RWPE2 (cell line): ENCODE results near the gene IRGQ.

Source experiments
- ATAC-seq: fragments of 200-7000 bp; cut with Tn5 transposase; 3 replicates; pipeline ENCODE4 v1.9.1; 2021; ENCODE audit warnings: low read depth
- DNase-seq: peaks from one replicate; pipeline ENCODE4 v3.0.0-alpha.2; 2020; ENCODE audit warnings: low spot score
- H3K27ac ChIP-seq: fragments of 450-650 bp; 2 replicates; pipeline ENCODE4 v1.5.1; 2017; ENCODE audit warnings: mild to moderate bottlenecking; ENCODE audit not compliant: poor library complexity, severe bottlenecking
- H3K27me3 ChIP-seq: fragments of 250-450 bp; sonication (Bioruptor Pico); 2 replicates; pipeline ENCODE4 v1.5.1; 2021; ENCODE audit warnings: mild to moderate bottlenecking, moderate library complexity; ENCODE audit not compliant: insufficient read depth, poor library complexity, severe bottlenecking
- H3K36me3 ChIP-seq: fragments of 250-450 bp; sonication (Bioruptor Pico); 2 replicates; pipeline ENCODE4 v1.5.1; 2020; ENCODE audit warnings: low read depth, mild to moderate bottlenecking, moderate library complexity
- H3K4me1 ChIP-seq: fragments of 250-450 bp; sonication (Bioruptor Pico); 2 replicates; pipeline ENCODE4 v1.5.1; 2021; ENCODE audit warnings: mild to moderate bottlenecking, moderate library complexity; ENCODE audit not compliant: insufficient read depth, poor library complexity, severe bottlenecking
- H3K4me3 ChIP-seq: fragments of 250-450 bp; sonication (Bioruptor Pico); 2 replicates; pipeline ENCODE4 v1.5.1; 2021; ENCODE audit warnings: mild to moderate bottlenecking, moderate library complexity; ENCODE audit not compliant: severe bottlenecking
- H3K9me3 ChIP-seq: fragments of 250-450 bp; sonication (Bioruptor Pico); 2 replicates; pipeline ENCODE4 v1.5.1; 2021; ENCODE audit warnings: mild to moderate bottlenecking, moderate library complexity; ENCODE audit not compliant: severe bottlenecking
- TF ChIP-seq, protein P1 (sequence below): fragments of 450-650 bp; IDR thresholded peaks from one replicate; pipeline ENCODE4 v1.5.1; 2017; ENCODE audit warnings: mild to moderate bottlenecking, moderate library complexity; ENCODE audit not compliant: poor library complexity, severe bottlenecking

Gene IRGQ

DNA sequence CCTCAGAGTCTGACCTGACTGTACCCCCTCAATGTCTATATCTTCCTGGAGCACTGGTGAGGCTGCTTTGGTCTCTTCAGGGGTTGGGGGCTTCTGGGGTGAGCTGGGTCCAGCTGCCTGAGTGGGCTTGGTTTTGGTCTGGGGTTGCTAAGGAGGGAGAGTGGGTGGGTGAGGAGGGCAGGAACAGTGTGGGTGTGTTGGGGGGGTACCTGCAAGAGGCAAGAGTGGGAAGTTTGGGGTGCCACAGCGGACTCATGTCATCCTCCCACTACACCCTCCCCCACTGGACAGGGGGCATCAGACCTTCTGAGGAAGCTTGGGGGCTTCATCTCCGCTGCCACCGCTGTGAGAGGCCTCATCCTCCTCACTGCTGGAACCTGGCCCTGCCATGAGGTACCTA is 49.4 kb downstream of the IRGQ start:
- Histone ChIP-seq H3K4me3 (no peak overlapping the region), H3K4me1 (no peaks in the 10 kb centered on the region), H3K9me3 (no peaks in the 10 kb centered on the region), H3K27ac (no peak overlapping the region), H3K27me3 (no peaks in the 10 kb centered on the region), H3K36me3 (peaks cover 35% of the 10 kb centered on the region)
- DNase-seq (no peak), ATAC-seq (no peak)
- TF ChIP-seq, protein P1, sequence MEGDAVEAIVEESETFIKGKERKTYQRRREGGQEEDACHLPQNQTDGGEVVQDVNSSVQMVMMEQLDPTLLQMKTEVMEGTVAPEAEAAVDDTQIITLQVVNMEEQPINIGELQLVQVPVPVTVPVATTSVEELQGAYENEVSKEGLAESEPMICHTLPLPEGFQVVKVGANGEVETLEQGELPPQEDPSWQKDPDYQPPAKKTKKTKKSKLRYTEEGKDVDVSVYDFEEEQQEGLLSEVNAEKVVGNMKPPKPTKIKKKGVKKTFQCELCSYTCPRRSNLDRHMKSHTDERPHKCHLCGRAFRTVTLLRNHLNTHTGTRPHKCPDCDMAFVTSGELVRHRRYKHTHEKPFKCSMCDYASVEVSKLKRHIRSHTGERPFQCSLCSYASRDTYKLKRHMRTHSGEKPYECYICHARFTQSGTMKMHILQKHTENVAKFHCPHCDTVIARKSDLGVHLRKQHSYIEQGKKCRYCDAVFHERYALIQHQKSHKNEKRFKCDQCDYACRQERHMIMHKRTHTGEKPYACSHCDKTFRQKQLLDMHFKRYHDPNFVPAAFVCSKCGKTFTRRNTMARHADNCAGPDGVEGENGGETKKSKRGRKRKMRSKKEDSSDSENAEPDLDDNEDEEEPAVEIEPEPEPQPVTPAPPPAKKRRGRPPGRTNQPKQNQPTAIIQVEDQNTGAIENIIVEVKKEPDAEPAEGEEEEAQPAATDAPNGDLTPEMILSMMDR = no peak

DNA sequence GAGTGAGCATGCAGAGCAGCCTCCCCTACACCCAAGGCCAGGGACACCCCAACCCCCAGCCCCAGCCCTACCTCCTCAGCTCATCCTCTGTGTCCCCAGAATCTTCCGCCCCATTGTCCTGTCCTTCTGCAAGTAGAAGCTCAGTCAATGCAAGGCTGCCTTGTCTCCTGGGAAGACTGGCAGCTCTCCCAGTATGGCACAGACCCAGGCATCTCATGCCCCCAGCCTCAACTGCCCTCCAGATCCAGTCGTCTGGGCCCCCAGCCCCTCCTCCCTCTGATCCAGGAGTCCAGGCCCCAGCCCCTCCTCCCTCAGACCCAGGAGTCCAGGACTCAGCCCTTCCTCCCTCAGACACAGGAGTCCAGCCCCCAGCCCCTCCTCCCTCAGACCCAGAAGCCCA is 50.0 kb downstream of the IRGQ start:
- TF ChIP-seq, protein P1 = no peak
- peaks cover 33% of the 10 kb centered on the region for H3K36me3 ChIP-seq
- no peaks in the 10 kb centered on the region for H3K9me3 ChIP-seq
- DNase-seq (no peak), ATAC-seq (no peak)
- no peak overlapping the region for H3K27ac ChIP-seq
- no peaks in the 10 kb centered on the region for H3K4me1 ChIP-seq
- no peak overlapping the region for H3K4me3 ChIP-seq
- H3K27me3 ChIP-seq = no peaks in the 10 kb centered on the region

DNA sequence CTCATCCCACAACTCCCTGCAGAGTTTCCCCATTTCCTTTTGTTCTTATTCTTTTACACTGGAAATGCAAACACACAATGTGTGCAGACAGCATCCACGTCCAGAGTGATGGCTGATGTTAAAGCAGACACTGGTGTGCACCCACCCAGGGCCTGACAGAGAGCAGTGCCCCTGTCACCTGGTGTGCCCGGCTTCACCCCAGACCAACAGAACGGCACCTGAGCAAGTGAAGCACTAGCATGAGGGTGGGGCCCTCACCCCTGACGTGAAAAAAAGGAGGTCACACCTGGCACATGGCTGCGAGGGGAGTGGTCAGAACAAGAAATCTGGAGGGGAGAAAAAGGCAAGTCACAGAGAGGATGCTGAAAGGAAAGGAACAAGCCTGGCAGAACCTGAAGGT is 50.7 kb downstream of the IRGQ start:
- DNase-seq = no peak
- TF ChIP-seq, protein P1 = no peak
- H3K9me3 ChIP-seq = no peaks in the 10 kb centered on the region
- no peaks in the 10 kb centered on the region for H3K4me1 ChIP-seq
- no peak overlapping the region for H3K27ac ChIP-seq
- no peak overlapping the region for H3K4me3 ChIP-seq
- H3K36me3 ChIP-seq = peaks cover 33% of the 10 kb centered on the region
- H3K27me3 ChIP-seq = no peaks in the 10 kb centered on the region
- no peak for ATAC-seq

DNA sequence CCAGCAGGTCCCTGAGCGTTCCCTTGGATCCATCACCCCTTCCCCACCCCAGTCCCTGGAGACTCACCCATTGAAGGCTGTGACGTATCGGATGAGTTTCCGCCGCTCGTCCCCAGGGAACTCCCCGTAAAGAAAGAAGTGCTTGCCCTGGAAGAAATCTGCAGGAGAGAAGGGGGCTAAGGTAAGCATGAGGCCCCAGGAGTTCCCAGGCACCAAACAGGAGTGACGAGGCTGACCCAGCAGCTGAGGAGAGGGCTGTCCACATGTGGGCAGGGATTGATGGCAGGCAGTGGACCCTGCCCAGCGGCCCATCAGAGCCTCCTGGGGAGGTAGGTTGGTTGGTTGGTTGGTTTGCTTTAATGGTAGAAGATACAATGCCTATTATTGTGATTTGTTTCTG is 51.9 kb downstream of the IRGQ start:
- no peak for DNase-seq
- peaks cover 31% of the 10 kb centered on the region for H3K36me3 ChIP-seq
- no peak overlapping the region for H3K4me3 ChIP-seq
- no peak overlapping the region for H3K27ac ChIP-seq
- no peak for ATAC-seq
- H3K27me3 ChIP-seq = no peaks in the 10 kb centered on the region
- H3K9me3 ChIP-seq = no peaks in the 10 kb centered on the region
- TF ChIP-seq, protein P1 = no peak
- H3K4me1 ChIP-seq = no peaks in the 10 kb centered on the region

DNA sequence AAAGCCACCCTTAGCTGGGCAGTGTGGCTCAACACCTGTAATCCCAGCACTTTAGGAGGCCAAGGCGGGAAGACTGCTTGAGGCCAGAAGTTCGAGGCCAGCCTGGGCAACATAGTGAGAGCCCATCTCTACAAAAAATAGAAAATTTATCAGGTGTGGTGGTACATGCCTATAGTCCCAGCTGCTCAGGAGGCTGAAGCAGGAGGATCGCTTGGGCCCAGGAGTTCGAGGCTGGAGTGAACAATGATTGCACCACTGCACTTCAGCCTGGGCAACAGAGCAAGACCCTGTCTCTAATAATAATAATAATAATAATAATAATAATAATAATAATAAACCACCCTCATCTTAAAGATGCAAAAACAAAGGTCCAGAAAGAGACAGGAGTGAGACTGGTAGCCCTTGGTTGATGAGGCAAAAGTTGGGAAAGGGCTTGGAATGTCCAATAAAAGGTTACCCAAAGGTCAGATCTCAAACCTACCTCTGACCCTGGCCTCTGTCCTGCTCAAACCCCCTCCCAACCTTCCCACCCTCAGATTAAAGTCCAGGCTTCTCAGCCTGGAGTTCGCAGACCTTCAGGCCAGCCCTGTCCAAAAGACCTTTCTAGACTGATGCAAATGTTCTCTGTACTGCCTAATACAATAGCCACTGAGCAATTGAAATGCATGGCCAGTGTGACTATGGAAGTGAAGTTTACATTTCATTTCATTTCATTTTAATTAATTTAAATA is 53.8 kb downstream of the IRGQ start:
- Histone ChIP-seq H3K9me3 (no peaks in the 10 kb centered on the region), H3K27ac (no peak overlapping the region), H3K4me1 (no peaks in the 10 kb centered on the region), H3K27me3 (no peaks in the 10 kb centered on the region), H3K4me3 (no peak overlapping the region), H3K36me3 (peaks cover 40% of the 10 kb centered on the region)
- no peak for DNase-seq
- TF ChIP-seq, protein P1 = no peak
- no peak for ATAC-seq
